Mesenchymal stem cell (in vitro differentiated cells and primary cell): ENCODE data around the gene MDM2.
A peak's percentile ranks its signal among the peaks of the same experiment; 100 is the strongest.

Experiments used
- DNase-seq: peaks from one replicate; pipeline ENCODE4 v3.0.0-alpha.2; 2013
- H2AFZ ChIP-seq: one replicate; pipeline ENCODE4 v1.6.1; 2013; ENCODE audit warnings: low read depth, mild to moderate bottlenecking, control low read depth, inconsistent platforms, low read length, moderate library complexity
- H2AK5ac ChIP-seq: 2 replicates; pipeline ENCODE4 v1.6.1; 2013; ENCODE audit warnings: low read length, moderate library complexity, mild to moderate bottlenecking, inconsistent platforms; ENCODE audit not compliant: severe bottlenecking
- H2BK120ac ChIP-seq: one replicate; pipeline ENCODE4 v1.6.1; 2013; ENCODE audit warnings: low read depth, mild to moderate bottlenecking, inconsistent platforms, low read length, moderate library complexity
- H2BK12ac ChIP-seq, 2 experiments: one replicate each; pipeline ENCODE4 v1.6.1; 2013; ENCODE audit warnings: inconsistent platforms in 2 of 2, low read length in 2 of 2, mild to moderate bottlenecking in 2 of 2, moderate library complexity in 2 of 2, control low read depth in 1 of 2
- H2BK15ac ChIP-seq: one replicate; pipeline ENCODE4 v1.6.1; 2013; ENCODE audit warnings: mild to moderate bottlenecking, low read depth, inconsistent platforms; ENCODE audit not compliant: poor library complexity, severe bottlenecking
- H2BK5ac ChIP-seq: 2 replicates; pipeline ENCODE4 v1.6.1; 2013; ENCODE audit warnings: low read depth, mild to moderate bottlenecking, low read length, control low read depth, inconsistent platforms; ENCODE audit not compliant: poor library complexity, severe bottlenecking
- H3K14ac ChIP-seq, 2 experiments: one replicate each; pipeline ENCODE4 v1.6.1; 2013; ENCODE audit warnings: inconsistent platforms in 2 of 2, low read length in 2 of 2, control low read depth in 1 of 2, mild to moderate bottlenecking in 1 of 2, moderate library complexity in 1 of 2
- H3K18ac ChIP-seq, 2 experiments: one replicate each; pipeline ENCODE4 v1.6.1; 2013; ENCODE audit warnings: inconsistent platforms in 2 of 2, low read length in 2 of 2, control low read depth in 1 of 2, low read depth in 1 of 2, mild to moderate bottlenecking in 1 of 2
- H3K23ac ChIP-seq, 2 experiments: one replicate each; pipeline ENCODE4 v1.6.1; 2013; ENCODE audit warnings: inconsistent platforms in 2 of 2, low read length in 2 of 2, mild to moderate bottlenecking in 2 of 2, moderate library complexity in 2 of 2, control low read depth in 1 of 2
- H3K27ac ChIP-seq: 2 replicates; pipeline ENCODE4 v1.5.1; 2013; ENCODE audit warnings: mild to moderate bottlenecking, moderate library complexity, low read length, control low read depth, inconsistent platforms; ENCODE audit not compliant: poor library complexity, severe bottlenecking
- H3K27me3 ChIP-seq, 2 experiments: 2 replicates each; pipeline versions ENCODE4 v1.6.1 to v1.7.0; 2013; ENCODE audit warnings: low read length in 2 of 2, mild to moderate bottlenecking in 2 of 2, moderate library complexity in 2 of 2, control low read depth in 1 of 2, inconsistent platforms in 1 of 2; ENCODE audit not compliant: control insufficient read depth in 1 of 2, insufficient read depth in 1 of 2
- H3K36me3 ChIP-seq, 2 experiments: 2 replicates each; pipeline versions ENCODE4 v1.6.1 to v1.7.0; 2013; ENCODE audit warnings: low read length in 2 of 2, control low read depth in 1 of 2, inconsistent platforms in 1 of 2, low read depth in 1 of 2, mild to moderate bottlenecking in 1 of 2; ENCODE audit not compliant: insufficient read depth in 2 of 2, control insufficient read depth in 1 of 2
- H3K4ac ChIP-seq, 2 experiments: one replicate each; pipeline ENCODE4 v1.6.1; 2013; ENCODE audit warnings: inconsistent platforms in 2 of 2, low read length in 2 of 2, mild to moderate bottlenecking in 2 of 2, moderate library complexity in 2 of 2, control low read depth in 1 of 2, low read depth in 1 of 2
- H3K4me1 ChIP-seq: 2 replicates; pipeline ENCODE4 v1.6.1; 2013; ENCODE audit warnings: low read depth, low read length, control low read depth; ENCODE audit not compliant: control insufficient read depth, insufficient read depth
- H3K4me2 ChIP-seq: 2 replicates; pipeline ENCODE4 v1.6.1; 2013; ENCODE audit warnings: low read length, mild to moderate bottlenecking, inconsistent platforms; ENCODE audit not compliant: poor library complexity, severe bottlenecking
- H3K4me3 ChIP-seq, 2 experiments: 2 replicates each; pipeline versions ENCODE4 v1.5.1 to v1.7.0; 2013; ENCODE audit warnings: low read length in 2 of 2, mild to moderate bottlenecking in 2 of 2, control low read depth in 1 of 2, low read depth in 1 of 2; ENCODE audit not compliant: insufficient read depth in 1 of 2
- H3K79me1 ChIP-seq: replicated peaks from 2 replicates; pipeline ENCODE4 v1.6.1; 2013; ENCODE audit warnings: mild to moderate bottlenecking, control low read depth, low read length, inconsistent platforms; ENCODE audit not compliant: poor library complexity, severe bottlenecking
- H3K9ac ChIP-seq: 2 replicates; pipeline ENCODE4 v1.7.0; 2013; ENCODE audit warnings: mild to moderate bottlenecking, low read length, moderate library complexity
- H3K9me3 ChIP-seq: 2 replicates; pipeline ENCODE4 v1.7.0; 2013; ENCODE audit warnings: mild to moderate bottlenecking, low read length; ENCODE audit not compliant: control insufficient read depth
- H4K8ac ChIP-seq: one replicate; pipeline ENCODE4 v1.6.1; 2013; ENCODE audit warnings: inconsistent platforms, mild to moderate bottlenecking, low read length, moderate library complexity
- H4K91ac ChIP-seq: one replicate; pipeline ENCODE4 v1.6.1; 2013; ENCODE audit warnings: mild to moderate bottlenecking, low read length, inconsistent platforms
- WGBS: methylation state at CpG from one replicate; pipeline ENCODE4 v1.1.7; 2013; ENCODE audit warnings: mixed read lengths; 5-methylcytosine and 5-hydroxymethylcytosine counted together

Gene MDM2

DNA sequence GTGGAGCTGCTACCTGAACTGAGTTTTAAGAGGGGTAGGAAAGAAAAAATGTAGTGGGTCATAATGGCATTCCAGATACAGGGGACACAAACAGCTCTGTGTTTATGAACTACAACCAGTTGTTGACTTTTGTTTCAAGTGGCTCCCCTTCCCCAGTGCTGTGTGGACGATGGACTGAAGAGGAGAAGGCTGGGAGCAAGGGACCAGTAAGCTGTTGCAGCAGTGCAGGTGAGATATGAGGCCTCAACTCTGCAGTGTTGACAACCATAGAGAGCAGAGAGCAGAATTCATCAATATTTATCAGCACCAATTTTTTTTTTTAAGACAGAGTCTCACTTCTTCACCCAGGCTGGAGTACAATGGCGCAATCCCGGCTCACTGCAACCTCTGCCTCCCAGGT, 46.6 kb downstream of the MDM2 start:
- Histone ChIP-seq H3K9ac (no peak overlapping the region), H2BK12ac (no peak overlapping the region), H3K4me1 (no peaks in the 10 kb centered on the region), H3K4me2 (no peak overlapping the region), H3K4me3 (no peak overlapping the region), H2AFZ (no peak overlapping the region), H4K91ac (no peak overlapping the region), H2BK120ac (no peak overlapping the region), H3K79me1 (no peaks in the 10 kb centered on the region), H3K27ac (no peak overlapping the region), H3K18ac (no peak overlapping the region), H2AK5ac (no peak overlapping the region), H3K36me3 (no peaks in the 10 kb centered on the region), H2BK15ac (no peak overlapping the region), H4K8ac (no peak overlapping the region), H3K14ac (no peak overlapping the region), H3K4ac (no peak overlapping the region), H3K27me3 (peaks cover 0 to 3% of the 10 kb centered on the region in 2 experiments), H2BK5ac (no peak overlapping the region), H3K9me3 (no peaks in the 10 kb centered on the region), H3K23ac (no peak overlapping the region)
- DNase-seq = no peak
- 80% methylated on average over 3 of the region's 3 CpGs for WGBS

DNA sequence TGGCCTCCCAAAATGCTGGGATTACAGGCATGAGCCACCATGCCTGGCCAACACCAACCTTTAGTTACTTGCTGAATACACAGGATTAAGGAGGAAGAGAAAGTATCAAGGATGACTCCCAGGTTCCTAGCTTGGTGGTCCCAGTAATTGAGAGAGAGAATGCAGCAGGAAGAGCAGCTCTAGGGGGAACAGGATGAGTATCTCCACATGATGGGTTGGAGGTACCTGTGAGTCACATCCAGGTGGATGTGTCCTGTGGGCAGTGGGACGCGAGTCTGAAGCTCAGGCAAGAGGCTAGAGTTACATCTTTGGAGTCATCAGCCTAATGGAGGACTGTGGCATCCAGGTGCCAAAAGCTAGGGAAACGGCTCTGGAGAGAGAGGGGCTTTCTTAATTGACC, 47.1 kb downstream of the MDM2 start:
- no peak for DNase-seq
- no peak overlapping the region for H3K27ac ChIP-seq
- H3K36me3 ChIP-seq = no peaks in the 10 kb centered on the region
- no peak overlapping the region for H3K9ac ChIP-seq
- 93% methylated on average over 3 of the region's 3 CpGs for WGBS
- H2AK5ac ChIP-seq = no peak overlapping the region
- H3K9me3 ChIP-seq = no peaks in the 10 kb centered on the region
- H3K4ac ChIP-seq = no peak overlapping the region
- no peak overlapping the region for H3K4me3 ChIP-seq
- H3K79me1 ChIP-seq = no peaks in the 10 kb centered on the region
- H3K27me3 ChIP-seq = peaks cover 0 to 3% of the 10 kb centered on the region in 2 experiments
- no peak overlapping the region for H3K4me2 ChIP-seq
- H3K18ac ChIP-seq = peak overlapping the region in 1 of 2 experiments; percentile 3
- no peak overlapping the region for H3K23ac ChIP-seq
- no peaks in the 10 kb centered on the region for H3K4me1 ChIP-seq
- no peak overlapping the region for H2BK15ac ChIP-seq
- no peak overlapping the region for H4K91ac ChIP-seq
- H3K14ac ChIP-seq = peak overlapping the region in 1 of 2 experiments; percentile 32
- no peak overlapping the region for H2AFZ ChIP-seq
- no peak overlapping the region for H2BK5ac ChIP-seq
- H4K8ac ChIP-seq = no peak overlapping the region
- no peak overlapping the region for H2BK120ac ChIP-seq
- no peak overlapping the region for H2BK12ac ChIP-seq

DNA sequence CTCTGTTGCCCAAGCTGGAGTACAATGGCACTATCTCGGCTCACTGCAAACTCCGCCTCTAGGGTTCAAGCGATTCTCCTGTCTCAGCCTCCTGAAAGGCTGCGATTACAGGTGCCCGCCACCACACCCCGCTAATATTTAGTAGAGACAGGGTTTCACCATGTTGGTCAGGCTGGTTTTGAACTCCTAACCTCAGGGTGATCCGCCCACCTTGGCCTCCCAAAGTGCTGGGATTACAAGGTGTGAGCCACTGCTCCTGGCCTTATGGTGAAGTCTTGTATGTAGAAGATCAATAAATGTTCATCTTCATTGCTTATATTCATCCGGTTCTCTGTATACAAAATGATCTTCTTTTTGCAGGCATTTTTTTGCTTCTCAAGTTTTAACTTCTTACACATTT, 47.8 kb downstream of the MDM2 start:
- Histone ChIP-seq H3K4me3 (no peak overlapping the region), H3K4ac (no peak overlapping the region), H3K23ac (no peak overlapping the region), H3K4me1 (no peaks in the 10 kb centered on the region), H3K14ac (no peak overlapping the region), H3K79me1 (no peaks in the 10 kb centered on the region), H3K4me2 (no peak overlapping the region), H2BK120ac (no peak overlapping the region), H3K18ac (no peak overlapping the region), H3K27ac (no peak overlapping the region), H4K91ac (no peak overlapping the region), H3K9ac (no peak overlapping the region), H3K9me3 (no peaks in the 10 kb centered on the region), H4K8ac (no peak overlapping the region), H2AK5ac (no peak overlapping the region), H2BK5ac (no peak overlapping the region), H2BK15ac (no peak overlapping the region), H3K36me3 (no peaks in the 10 kb centered on the region), H2BK12ac (no peak overlapping the region), H2AFZ (no peak overlapping the region), H3K27me3 (peaks cover 0 to 3% of the 10 kb centered on the region in 2 experiments)
- 97% methylated on average over 7 of the region's 8 CpGs for WGBS
- no peak for DNase-seq

DNA sequence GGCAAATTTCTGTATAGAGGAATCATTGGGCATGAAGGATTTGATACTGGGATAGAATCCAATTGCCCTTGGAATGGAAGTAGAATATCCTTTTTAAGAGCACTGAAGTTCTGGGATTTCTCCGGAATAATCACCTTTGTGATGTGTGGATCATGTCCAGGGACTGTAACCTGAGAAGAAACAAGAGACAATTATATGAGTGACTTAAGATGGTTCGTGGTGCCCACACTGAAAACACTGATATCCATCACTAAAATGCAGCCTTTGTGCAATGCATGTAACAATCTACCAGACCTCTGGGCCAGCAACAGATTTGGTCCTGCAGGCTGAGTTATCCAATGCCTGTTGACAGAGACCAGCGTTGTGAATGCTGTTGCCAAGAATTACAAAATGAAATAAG, 48.5 kb downstream of the MDM2 start:
- H2AK5ac ChIP-seq = no peak overlapping the region
- H4K8ac ChIP-seq = no peak overlapping the region
- H3K18ac ChIP-seq = no peak overlapping the region
- no peak overlapping the region for H4K91ac ChIP-seq
- no peak for DNase-seq
- H2BK15ac ChIP-seq = no peak overlapping the region
- H3K79me1 ChIP-seq = no peaks in the 10 kb centered on the region
- H3K4me1 ChIP-seq = no peaks in the 10 kb centered on the region
- H3K23ac ChIP-seq = no peak overlapping the region
- H3K4me3 ChIP-seq = no peak overlapping the region
- H2BK5ac ChIP-seq = no peak overlapping the region
- H3K9ac ChIP-seq = no peak overlapping the region
- no peak overlapping the region for H3K14ac ChIP-seq
- no peak overlapping the region for H2BK12ac ChIP-seq
- H3K27me3 ChIP-seq = peaks cover 0 to 3% of the 10 kb centered on the region in 2 experiments
- H3K27ac ChIP-seq = no peak overlapping the region
- H2BK120ac ChIP-seq = no peak overlapping the region
- H3K36me3 ChIP-seq = no peaks in the 10 kb centered on the region
- no peaks in the 10 kb centered on the region for H3K9me3 ChIP-seq
- H2AFZ ChIP-seq = no peak overlapping the region
- no peak overlapping the region for H3K4me2 ChIP-seq
- H3K4ac ChIP-seq = no peak overlapping the region
- WGBS = 92% methylated on average over 3 of the region's 3 CpGs
